ENCODE measurements around the gene DOLK. TPM values are rescaled to one million over a fixed set of nuclear protein-coding genes. Genes with fewer than 3 reads are reported as not detected.

The DOLK gene
- polyA plus RNA-seq, 1 experiment, result 47.0 TPM

DNA sequence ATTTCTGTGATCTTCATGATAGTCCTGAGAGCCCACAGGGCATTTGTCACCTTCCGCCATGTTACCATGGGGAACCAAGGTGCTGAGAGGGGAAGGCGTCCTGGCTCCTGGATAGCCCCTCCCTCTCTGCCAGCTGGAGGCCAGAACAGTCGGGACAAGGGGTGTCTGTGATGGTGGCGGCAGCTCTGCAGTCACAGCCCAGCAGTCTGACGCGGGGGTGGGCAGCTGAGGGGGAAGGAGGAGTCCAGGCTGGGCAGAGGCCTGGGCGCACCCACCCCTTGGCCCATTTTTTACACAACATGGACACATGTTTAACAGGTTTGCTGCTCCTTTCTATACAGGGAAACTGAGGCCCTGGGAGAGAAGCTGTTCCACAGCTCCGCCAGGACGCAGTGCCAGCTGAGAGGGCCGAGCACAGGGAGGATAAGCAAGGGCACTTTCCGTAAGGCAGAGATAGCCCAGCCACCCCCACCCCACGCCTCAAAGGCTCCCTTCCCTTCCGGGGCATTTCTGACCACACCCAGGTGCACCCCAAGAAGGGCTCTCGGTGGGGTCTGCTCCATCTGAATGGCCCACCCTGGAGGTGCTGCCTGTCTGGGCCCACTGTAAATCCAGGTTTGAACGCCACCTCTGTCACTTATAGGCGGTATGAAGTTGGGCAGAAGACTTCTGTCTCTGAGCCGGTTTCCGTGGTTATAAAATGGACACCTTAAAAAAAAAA is 48.4 kb downstream of the DOLK start:
- H3K4me3 ChIP-seq (ENCODE audit: low read depth, low read length), result no peak overlapping the region
- no peaks in the 10 kb centered on the region for H3K27me3 ChIP-seq (ENCODE audit: control insufficient read depth, insufficient read depth, low read length)
- DNase-seq (ENCODE audit: low read depth), result no peak
- ChIA-PET POLR2A (no interaction called here), CTCF (no interaction called here)
- TF ChIP-seq, protein P1, sequence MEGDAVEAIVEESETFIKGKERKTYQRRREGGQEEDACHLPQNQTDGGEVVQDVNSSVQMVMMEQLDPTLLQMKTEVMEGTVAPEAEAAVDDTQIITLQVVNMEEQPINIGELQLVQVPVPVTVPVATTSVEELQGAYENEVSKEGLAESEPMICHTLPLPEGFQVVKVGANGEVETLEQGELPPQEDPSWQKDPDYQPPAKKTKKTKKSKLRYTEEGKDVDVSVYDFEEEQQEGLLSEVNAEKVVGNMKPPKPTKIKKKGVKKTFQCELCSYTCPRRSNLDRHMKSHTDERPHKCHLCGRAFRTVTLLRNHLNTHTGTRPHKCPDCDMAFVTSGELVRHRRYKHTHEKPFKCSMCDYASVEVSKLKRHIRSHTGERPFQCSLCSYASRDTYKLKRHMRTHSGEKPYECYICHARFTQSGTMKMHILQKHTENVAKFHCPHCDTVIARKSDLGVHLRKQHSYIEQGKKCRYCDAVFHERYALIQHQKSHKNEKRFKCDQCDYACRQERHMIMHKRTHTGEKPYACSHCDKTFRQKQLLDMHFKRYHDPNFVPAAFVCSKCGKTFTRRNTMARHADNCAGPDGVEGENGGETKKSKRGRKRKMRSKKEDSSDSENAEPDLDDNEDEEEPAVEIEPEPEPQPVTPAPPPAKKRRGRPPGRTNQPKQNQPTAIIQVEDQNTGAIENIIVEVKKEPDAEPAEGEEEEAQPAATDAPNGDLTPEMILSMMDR (IDR thresholded peaks at IDR 0.05; ENCODE audit: insufficient read depth, low read depth, low read length), result no peak
- H3K36me3 ChIP-seq (ENCODE audit: control insufficient read depth, insufficient read depth, low read length), result peaks cover 15% of the 10 kb centered on the region

DNA sequence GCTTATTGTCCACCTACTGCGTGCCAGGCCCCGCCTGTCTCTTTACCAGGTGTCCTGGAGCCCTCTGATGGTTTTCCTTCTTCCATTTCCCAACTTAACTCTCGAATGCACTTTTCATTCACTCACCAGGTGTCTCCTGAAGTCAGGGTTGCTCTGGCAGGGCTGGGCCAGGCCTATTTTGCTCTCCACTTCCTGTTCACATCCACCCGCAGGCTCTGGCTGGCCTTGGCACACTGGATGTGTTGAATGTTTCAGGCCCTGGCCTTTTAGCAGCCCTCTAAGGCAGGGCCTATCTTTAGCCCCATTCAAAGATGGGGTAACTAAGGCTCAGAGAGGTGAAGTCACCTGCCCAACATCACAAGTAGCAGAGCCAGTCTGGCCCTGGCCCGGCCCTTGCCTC is 49.0 kb downstream of the DOLK start:
- H3K36me3 ChIP-seq (ENCODE audit: control insufficient read depth, insufficient read depth, low read length), result peaks cover 15% of the 10 kb centered on the region
- ChIA-PET POLR2A (no interaction called here), CTCF (no interaction called here)
- no peaks in the 10 kb centered on the region for H3K27me3 ChIP-seq (ENCODE audit: control insufficient read depth, insufficient read depth, low read length)
- no peak overlapping the region for H3K4me3 ChIP-seq (ENCODE audit: low read depth, low read length)
- DNase-seq (ENCODE audit: low read depth), result no peak
- TF ChIP-seq, protein P1 (IDR thresholded peaks at IDR 0.05; ENCODE audit: insufficient read depth, low read depth, low read length), result no peak

DNA sequence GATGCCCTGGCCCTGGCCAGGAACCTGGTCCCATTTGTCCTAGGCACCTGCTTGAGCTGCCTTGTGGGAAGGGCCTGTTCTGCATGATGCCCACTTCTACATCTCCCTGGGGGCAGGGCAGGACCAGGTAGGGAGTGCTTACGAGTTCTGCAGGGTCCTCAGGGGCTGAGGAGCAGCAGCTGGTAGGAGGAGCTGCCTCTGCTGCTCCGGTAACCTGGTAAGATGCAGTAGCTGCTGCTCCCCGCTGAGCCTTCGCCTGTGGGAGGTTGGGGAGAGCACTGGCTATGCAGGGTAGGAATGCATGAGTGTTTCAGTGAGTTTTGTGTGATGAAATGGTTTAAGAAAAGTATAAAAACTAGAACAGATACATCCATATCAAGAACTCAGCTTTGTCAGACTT is 51.8 kb downstream of the DOLK start:
- Histone ChIP-seq H3K4me3 (ENCODE audit: low read depth, low read length) (no peak overlapping the region), H3K27me3 (ENCODE audit: control insufficient read depth, insufficient read depth, low read length) (no peaks in the 10 kb centered on the region), H3K36me3 (ENCODE audit: control insufficient read depth, insufficient read depth, low read length) (peaks cover 18% of the 10 kb centered on the region)
- no peak for DNase-seq (ENCODE audit: low read depth)
- ChIA-PET CTCF (interaction anchor here (1.0 to 1.2 kb wide), 3 partner anchors 17 to 33 kb away, joined by 3 to 4 read pairs (median 3); no protein-coding TSS in a partner anchor), POLR2A (no interaction called here)
- TF ChIP-seq, protein P1 (IDR thresholded peaks at IDR 0.05; ENCODE audit: insufficient read depth, low read depth, low read length), result no peak

Other genes with a start within 250 kb of the DOLK start
- gene PKN3, start 245.1 kb downstream of the DOLK start, polyA plus RNA-seq (2011; rRNA removed), result 2.8 and 3.4 TPM in 2 replicates
- gene ZDHHC12, start 223.5 kb downstream of the DOLK start, polyA plus RNA-seq (2011; rRNA removed), result 41.6 and 60.0 TPM in 2 replicates
- gene ZER1, start 175.7 kb downstream of the DOLK start, polyA plus RNA-seq (2011; rRNA removed), result 41.4 and 64.5 TPM in 2 replicates
- gene TBC1D13, start 160.3 kb downstream of the DOLK start, polyA plus RNA-seq (2011; rRNA removed), result 21.2 and 31.9 TPM in 2 replicates
- gene ENDOG, start 129.1 kb downstream of the DOLK start, polyA plus RNA-seq (2011; rRNA removed), result 13.3 and 20.7 TPM in 2 replicates
- gene SPOUT1, start 117.8 kb downstream of the DOLK start, polyA plus RNA-seq (2011; rRNA removed), result 23.7 and 45.8 TPM in 2 replicates
- gene KYAT1, start 65.7 kb downstream of the DOLK start, polyA plus RNA-seq (2011; rRNA removed), result 4.9 and 5.6 TPM in 2 replicates
- 29.6 and 56.2 TPM in 2 replicates for gene LRRC8A, start 65.5 kb downstream of the DOLK start, polyA plus RNA-seq (2011; rRNA removed)
- gene PHYHD1, start 26.6 kb downstream of the DOLK start, polyA plus RNA-seq (2011; rRNA removed), result 15.6 and 18.6 TPM in 2 replicates
- 34.9 and 49.2 TPM in 2 replicates for gene NUP188, start 96 bp upstream of the DOLK start, polyA plus RNA-seq (2011; rRNA removed)
- gene SH3GLB2, start 80.7 kb upstream of the DOLK start, polyA plus RNA-seq (2011; rRNA removed), result 39.8 and 52.7 TPM in 2 replicates
- gene MIGA2, start 89.0 kb upstream of the DOLK start, polyA plus RNA-seq (2011; rRNA removed), result 11.5 and 23.7 TPM in 2 replicates
- gene DOLPP1, start 133.5 kb upstream of the DOLK start, polyA plus RNA-seq (2011; rRNA removed), result 13.7 and 17.6 TPM in 2 replicates
- gene CRAT, start 163.2 kb upstream of the DOLK start, polyA plus RNA-seq (2011; rRNA removed), result 29.3 and 61.2 TPM in 2 replicates
- gene PTPA, start 163.8 kb upstream of the DOLK start, polyA plus RNA-seq (2011; rRNA removed), result 171 and 251 TPM in 2 replicates
- 7.3 and 8.7 TPM in 2 replicates for gene IER5L, start 230.7 kb upstream of the DOLK start, polyA plus RNA-seq (2011; rRNA removed)